ENCODE data around the gene PRKG1. TPM values are rescaled to one million over a fixed set of nuclear protein-coding genes. Genes with fewer than 3 reads are reported as not detected.

The PRKG1 gene
- total and polyA plus RNA-seq, 2 experiments from 2014 or later: 18.2 to 21.1 TPM

- Histone ChIP-seq H3K4me3 (no peak overlapping the region), H3F3A (replicated peaks; ENCODE audit: low read depth) (no peaks in the 10 kb centered on the region), H3K9me2 (ENCODE audit: insufficient read depth) (no peaks in the 10 kb centered on the region), H4K20me1 (replicated peaks; ENCODE audit: insufficient read depth) (no peaks in the 10 kb centered on the region), H3K36me3 (ENCODE audit: insufficient read depth) (no peaks in the 10 kb centered on the region), H2AFZ (no peak overlapping the region), H3K4me2 (no peak overlapping the region), H3K4me1 (ENCODE audit: insufficient read depth) (no peaks in the 10 kb centered on the region), H3K27me3 (ENCODE audit: insufficient read depth) (no peaks in the 10 kb centered on the region), H3K27ac (ENCODE audit: low read depth) (no peak overlapping the region), H3K79me2 (replicated peaks; ENCODE audit: insufficient read depth) (no peaks in the 10 kb centered on the region)
- Mint-ChIP-seq H3K27me3 (ENCODE audit: insufficient read depth, low read depth, poor library complexity) (peaks cover 7% of the 10 kb centered on the region), H3K4me1 (no peaks in the 10 kb centered on the region; the same call in 2 of the 3 replicates), H3K4me3 (no peak overlapping the region), H3K9me3 (no peaks in the 10 kb centered on the region; the same call in 2 of the 3 replicates), H3K36me3 (ENCODE audit: low read depth) (no peaks in the 10 kb centered on the region), H3K27ac (no peak overlapping the region)
- ATAC-seq (no peak), DNase-seq (ENCODE audit: low spot score) (no peak)
- TF ChIP-seq ZNF462 (CRISPR knock-in tag; IDR thresholded peaks at IDR 0.05) (no peak), ETS1 (IDR thresholded peaks at IDR 0.05) (no peak), REST (IDR thresholded peaks at IDR 0.05; ENCODE audit: unreplicated experiment) (no peak), ZNF114 (CRISPR knock-in tag; IDR thresholded peaks at IDR 0.05) (no peak), NANOG (IDR thresholded peaks at IDR 0.05; ENCODE audit: borderline replicate concordance) (no peak), ZNF331 (CRISPR knock-in tag; IDR thresholded peaks at IDR 0.05; ENCODE audit: low read depth) (no peak), STAT1 (IDR thresholded peaks at IDR 0.05; ENCODE audit: unreplicated experiment) (no peak), EZH2phosphoT487 (IDR thresholded peaks at IDR 0.05; ENCODE audit: unreplicated experiment) (no peak), CREB1 (CRISPR knock-in tag; IDR thresholded peaks at IDR 0.05; ENCODE audit: low read depth) (no peak), JUNB (IDR thresholded peaks at IDR 0.05; ENCODE audit: unreplicated experiment) (no peak), CTCF (conservative IDR thresholded peaks at IDR 0.05; ENCODE audit: low read depth in 2 of 2) (no peak), POLR2AphosphoS5 (IDR thresholded peaks at IDR 0.05; ENCODE audit: low read depth) (no peak), EZH2 (IDR thresholded peaks at IDR 0.05; ENCODE audit: low read depth, unreplicated experiment) (no peak)
Observed at GRCh38 chr10:52245547-52245946, 1171.3 kb downstream of the PRKG1 start.

All from GM23338 (cell line).